ENCODE results near the gene PAMR1.

DNA sequence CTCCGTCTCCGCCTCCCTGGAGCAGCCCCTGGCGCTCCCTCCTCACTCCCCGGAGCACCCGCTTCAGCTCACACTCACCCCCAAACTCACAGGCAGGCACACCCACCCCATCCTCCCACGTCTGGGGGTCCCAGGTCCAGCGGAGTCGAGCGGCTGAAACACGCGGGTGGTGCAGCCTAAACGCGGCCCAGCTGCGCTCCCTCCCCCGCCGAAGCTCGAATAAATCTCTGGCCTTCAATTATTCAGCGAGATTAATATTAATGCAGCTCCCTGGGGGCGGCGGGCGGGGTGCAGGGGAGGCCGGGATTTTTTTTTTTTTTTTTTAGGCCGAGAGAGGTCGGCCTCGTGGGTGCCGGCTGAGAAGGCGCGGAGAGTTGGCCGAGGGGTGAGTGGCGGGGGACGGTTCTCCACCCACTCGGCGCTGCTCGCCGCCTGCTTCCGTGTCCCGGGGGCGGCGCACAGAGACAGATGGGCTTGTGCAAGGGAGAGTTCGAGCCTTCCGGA lies 105.5 kb downstream of the PAMR1 start:
- no peak for TF ChIP-seq TAF1 (IDR thresholded peaks at IDR 0.05; ENCODE audit: low read depth)
- no peak for TF ChIP-seq CEBPB (IDR thresholded peaks at IDR 0.05)
- no peak; the same call in 1 of the 2 replicates for TF ChIP-seq MAX (IDR thresholded peaks at IDR 0.05)
- no peak for TF ChIP-seq CREB1 (IDR thresholded peaks at IDR 0.05; ENCODE audit: low read depth)
- no peak for TF ChIP-seq ZBTB7A (IDR thresholded peaks at IDR 0.05; ENCODE audit: low read depth)
- TF ChIP-seq FOXM1 (IDR thresholded peaks at IDR 0.05; ENCODE audit: borderline replicate concordance, low read depth), result no peak
- TF ChIP-seq EP300 (IDR thresholded peaks at IDR 0.05; ENCODE audit: borderline replicate concordance), result no peak
- no peak for TF ChIP-seq REST (IDR thresholded peaks at IDR 0.05; ENCODE audit: low read depth)
- TF ChIP-seq RAD21 (IDR thresholded peaks at IDR 0.05; ENCODE audit: low read depth), result no peak
- no peak for TF ChIP-seq TEAD4 (IDR thresholded peaks at IDR 0.05)
- TF ChIP-seq YY1 (IDR thresholded peaks at IDR 0.05; ENCODE audit: low read depth), result no peak
